GM18861 (cell line): ENCODE results near the gene TRIM31.

Experiments used
- ATAC-seq: cut with Tn5 transposase; IDR thresholded peaks from one replicate; pipeline ENCODE4 v1.9.1; 2021; ENCODE audit not compliant: unreplicated experiment

The TRIM31 gene

GRCh38 chr6:30055513-30055912 lies 57.4 kb downstream of the TRIM31 start:
- ATAC-seq, result no peak

- ATAC-seq, result no peak
Observed at GRCh38 chr6:30053682-30054081, 59.2 kb downstream of the TRIM31 start.
